K562 (cell line): ENCODE data around the gene FOXP4. TPM values are rescaled to one million over a fixed set of nuclear protein-coding genes. Genes with fewer than 3 reads are reported as not detected.
A peak's percentile ranks its signal among the peaks of the same experiment; 100 is the strongest.

Source experiments
- ATAC-seq: fragments of 200-7000 bp; cut with Tn5 transposase; 3 replicates; pipeline ENCODE4 v1.9.1; 2020; ENCODE audit warnings: moderate library complexity
- BruUV-seq: library from RNA; stranded (reverse); fragments of 400-500 nt; replicated peaks from 2 replicates; lab custom pipeline; 2021; lab: Mats Ljungman, UMichigan
- CTCF ChIA-PET: fragments of 300-600 bp; formaldehyde crosslinking; extraction: SDS; loops from one replicate; lab custom pipeline; 2021; ENCODE audit warnings: low intra/inter-chr PET ratio; lab: Yijun Ruan, JAX
- POLR2A ChIA-PET: fragments of 300-600, 350-650 bp; sonication (Branson Sonifier 250); formaldehyde crosslinking; extraction: SDS; loops from one replicate; lab custom pipeline; 2021; ENCODE audit warnings: antibody characterized with exemption, inconsistent platforms; lab: Yijun Ruan, JAX
- DNase-seq, 4 experiments: peaks; one replicate each; pipeline versions ENCODE4 v3.0.0 to v3.0.0-alpha.2; 2011 to 2018; ENCODE audit warnings: low spot score in 3 of 4, mixed read lengths in 3 of 4; ENCODE audit errors: extremely low read depth in 1 of 4
- FAIRE-seq: peaks from 2 replicates; lab custom pipeline; 2011; peaks lifted over from hg19 to GRCh38; lab: Jason Lieb, UNC
- H2AFZ ChIP-seq: 2 replicates; pipeline ENCODE4 v1.6.0; 2011; ENCODE audit warnings: low read depth, low read length, control low read depth, inconsistent platforms
- H3K27ac ChIP-seq: fragments of 200-600 bp; 3 replicates; pipeline ENCODE4 v1.8.0; 2011; ENCODE audit warnings: low read depth, mild to moderate bottlenecking, control low read depth, inconsistent platforms, low read length, moderate library complexity, mixed read lengths; ENCODE audit errors: extremely low read depth
- H3K27me3 ChIP-seq, 2 experiments: fragments of 300-600 bp in 1 of 2; 2 replicates in 1 of 2; 3 replicates in 1 of 2; pipeline versions ENCODE4 v1.6.0 to v1.8.0; 2011; ENCODE audit warnings: inconsistent platforms in 2 of 2, low read length in 2 of 2, mild to moderate bottlenecking in 1 of 2, mixed read lengths in 1 of 2, moderate library complexity in 1 of 2; ENCODE audit not compliant: control insufficient read depth in 2 of 2, insufficient read depth in 2 of 2
- H3K36me3 ChIP-seq: fragments of 300-600 bp; 3 replicates; pipeline ENCODE4 v1.8.0; 2011; ENCODE audit warnings: mild to moderate bottlenecking, low read length, inconsistent platforms; ENCODE audit not compliant: control insufficient read depth, insufficient read depth
- H3K4me1 ChIP-seq, 2 experiments: fragments of 200-600 bp in 1 of 2; replicated peaks in 1 of 2; 2 replicates in 1 of 2; 3 replicates in 1 of 2; pipeline versions ENCODE4 v1.5.1 to v1.8.0; 2011; ENCODE audit warnings: inconsistent platforms in 2 of 2, low read length in 2 of 2, mild to moderate bottlenecking in 1 of 2, mixed read lengths in 1 of 2, moderate library complexity in 1 of 2; ENCODE audit not compliant: control insufficient read depth in 2 of 2, insufficient read depth in 2 of 2
- H3K4me2 ChIP-seq: 2 replicates; pipeline ENCODE4 v1.6.1; 2011; ENCODE audit warnings: low read length, control low read depth, inconsistent platforms, mixed read lengths; ENCODE audit not compliant: insufficient read depth
- H3K4me3 ChIP-seq: fragments of 200-600 bp; sonication (generic), shearing (Covaris generic); 2 replicates; pipeline ENCODE4 v1.5.1; 2016; ENCODE audit warnings: control low read depth, inconsistent platforms
- H3K79me2 ChIP-seq: fragments of 200-600 bp; 3 replicates; pipeline ENCODE4 v1.8.0; 2011; ENCODE audit warnings: low read length, inconsistent platforms; ENCODE audit not compliant: control insufficient read depth, insufficient read depth
- H3K9ac ChIP-seq, 2 experiments: 2 replicates each; pipeline versions ENCODE4 v1.6.0 to v1.6.1; 2011; ENCODE audit warnings: low read depth in 2 of 2, low read length in 2 of 2, control low read depth in 1 of 2, inconsistent platforms in 1 of 2, mild to moderate bottlenecking in 1 of 2, mixed read lengths in 1 of 2; ENCODE audit not compliant: insufficient read depth in 1 of 2
- H3K9me1 ChIP-seq: one replicate; pipeline ENCODE4 v1.6.0; 2011; ENCODE audit warnings: inconsistent platforms, mild to moderate bottlenecking, low read length, moderate library complexity; ENCODE audit not compliant: control insufficient read depth, insufficient read depth
- H3K9me3 ChIP-seq: replicated peaks from 2 replicates; pipeline ENCODE4 v1.5.1; 2011; ENCODE audit warnings: low read depth, low read length, inconsistent platforms; ENCODE audit not compliant: control insufficient read depth, insufficient read depth
- H4K20me1 ChIP-seq: replicated peaks from 2 replicates; pipeline ENCODE4 v1.6.1; 2011; ENCODE audit warnings: low read length, inconsistent platforms, mixed read lengths; ENCODE audit not compliant: control insufficient read depth, insufficient read depth
- ARID2 ChIP-seq: fragments of 450-650 bp; IDR thresholded peaks from 2 replicates; pipeline ENCODE4 v1.6.1; 2017; ENCODE audit warnings: antibody characterized with exemption, mild to moderate bottlenecking
- BRCA1 ChIP-seq, 2 experiments: fragments of 450-650 bp in 1 of 2; sonication (generic) in 1 of 2; formaldehyde crosslinking in 1 of 2; IDR thresholded peaks; 2 replicates each; pipeline versions ENCODE4 v1.5.0 to v1.6.1; 2017 to 2020; ENCODE audit warnings: mild to moderate bottlenecking in 1 of 2, missing genetic modification reagents in 1 of 2
- ZBTB40 ChIP-seq, 2 experiments: fragments of 450-650 bp in 1 of 2; sonication (generic) in 1 of 2; formaldehyde crosslinking in 1 of 2; IDR thresholded peaks; 2 replicates each; pipeline versions ENCODE4 v1.7.1 to v1.9.0; 2016 to 2022; ENCODE audit warnings: inconsistent platforms in 1 of 2, mild to moderate bottlenecking in 1 of 2, missing genetic modification reagents in 1 of 2
- whole genome bisulfite sequencing: fragments of 100-300 bp; shearing (Covaris generic); methylation state at CpG from one replicate; pipeline ENCODE4 v1.1.6; 2016; ENCODE audit warnings: low coverage, mixed read lengths; ENCODE audit not compliant: insufficient coverage; ENCODE audit errors: missing lambda C conversion rate; 5-methylcytosine and 5-hydroxymethylcytosine counted together
- in situ Hi-C: fragments of 300-500 bp; cut with MboI; formaldehyde crosslinking; loops from 4 replicates; pipeline ENCODE4 v1.15.0; 2018; ENCODE audit warnings: inconsistent platforms, mixed read lengths
- intact Hi-C: fragments of 100-400 bp; cut with micrococcal nuclease; formaldehyde crosslinking; loops from 2 replicates; pipeline ENCODE4 v1.14.2; 2022
- polyA plus RNA-seq, 8 experiments: library from polyadenylated mRNA; depleted of rRNA in 4 of 8; stranded (reverse) in 5 of 8; unstranded in 3 of 8; fragments of >200 nt; fragmentation: Nextera tagmentation in 2 of 8; fragmentation: Illumina TruSeq in 1 of 8; extraction: Ambion mirVana in 2 of 8; extraction: Trizol in 1 of 8; gene quantifications; 2 replicates each; pipeline versions ENCODE4 v1.2.1 to v1.2.3, GENCODE V29; 2011 to 2014; ENCODE audit warnings: inconsistent platforms in 1 of 8, missing spikeins in 1 of 8
- total RNA-seq, 7 experiments: library from RNA; depleted of rRNA in 6 of 7; stranded (reverse); fragments of >200 nt in 6 of 7; fragmentation: Illumina TruSeq in 2 of 7; extraction: Trizol in 2 of 7; gene quantifications; 2 replicates each; pipeline versions ENCODE4 v1.2.1 to v1.2.3, GENCODE V29; 2011 to 2021; ENCODE audit warnings: low replicate concordance in 1 of 7

The FOXP4 gene
- total and polyA plus RNA-seq, 9 of the 15 experiments (the other 6 are each of a cell fraction or from before 2014, with no cell fraction given), result 0.11 to 29.4 (median 2.3) TPM

GRCh38 chr6:41563060-41563776 is 17.0 kb downstream of the FOXP4 start:
- no peaks in the 10 kb centered on the region for H3K27me3 ChIP-seq
- peaks cover 4% of the 10 kb centered on the region; the same call in 1 of the 2 replicates for H4K20me1 ChIP-seq
- in situ Hi-C loops, result no loop called here
- intact Hi-C loops, result no loop called here
- H3K9me3 ChIP-seq, result no peaks in the 10 kb centered on the region
- POLR2A ChIA-PET, result interaction anchor here (1.2 kb wide), 2 partner anchors 13 to 19 kb away, joined by 3 to 4 read pairs; no protein-coding TSS in a partner anchor
- FAIRE-seq (no peak), DNase-seq (no peak), ATAC-seq (no peak)
- no peak overlapping the region for H2AFZ ChIP-seq
- H3K79me2 ChIP-seq, result no peaks in the 10 kb centered on the region
- BruUV-seq, result no TSS peak
- TF ChIP-seq ARID2 (no peak), ZBTB40 (IDR thresholded peaks at IDR 0.05) (no peak), ZBTB40 (CRISPR knock-in tag; IDR thresholded peaks at IDR 0.05) (no peak), BRCA1 (IDR thresholded peaks at IDR 0.05) (no peak), BRCA1 (CRISPR knock-in tag; IDR thresholded peaks at IDR 0.05) (0 out of 2 replicates have a peak, but pooled peaks have one; percentile 61)
- H3K4me1 ChIP-seq, result peaks cover 0 to 9% of the 10 kb centered on the region in 2 experiments; a peak in 3 of 5 replicates
- H3K4me3 ChIP-seq, result no peak overlapping the region
- no peak overlapping the region for H3K27ac ChIP-seq
- H3K9me1 ChIP-seq, result no peaks in the 10 kb centered on the region
- H3K4me2 ChIP-seq, result no peak overlapping the region
- CTCF ChIA-PET, result no interaction called here
- H3K9ac ChIP-seq, result no peak overlapping the region; a peak in 1 of 4 replicates
- 41% methylated on average over 8 of the region's 8 CpGs for WGBS
- H3K36me3 ChIP-seq, result peaks cover 27% of the 10 kb centered on the region; the same call in 2 of the 3 replicates
